GM19468 (cell line): ENCODE data around the gene EHD3.

Experiments
- ATAC-seq: cut with Tn5 transposase; IDR thresholded peaks from one replicate; pipeline ENCODE4 v1.9.1; 2021; ENCODE audit warnings: mild to moderate bottlenecking, moderate library complexity, moderate number of reproducible peaks; ENCODE audit not compliant: unreplicated experiment; ENCODE audit errors: extremely low read depth

EHD3 gene

DNA sequence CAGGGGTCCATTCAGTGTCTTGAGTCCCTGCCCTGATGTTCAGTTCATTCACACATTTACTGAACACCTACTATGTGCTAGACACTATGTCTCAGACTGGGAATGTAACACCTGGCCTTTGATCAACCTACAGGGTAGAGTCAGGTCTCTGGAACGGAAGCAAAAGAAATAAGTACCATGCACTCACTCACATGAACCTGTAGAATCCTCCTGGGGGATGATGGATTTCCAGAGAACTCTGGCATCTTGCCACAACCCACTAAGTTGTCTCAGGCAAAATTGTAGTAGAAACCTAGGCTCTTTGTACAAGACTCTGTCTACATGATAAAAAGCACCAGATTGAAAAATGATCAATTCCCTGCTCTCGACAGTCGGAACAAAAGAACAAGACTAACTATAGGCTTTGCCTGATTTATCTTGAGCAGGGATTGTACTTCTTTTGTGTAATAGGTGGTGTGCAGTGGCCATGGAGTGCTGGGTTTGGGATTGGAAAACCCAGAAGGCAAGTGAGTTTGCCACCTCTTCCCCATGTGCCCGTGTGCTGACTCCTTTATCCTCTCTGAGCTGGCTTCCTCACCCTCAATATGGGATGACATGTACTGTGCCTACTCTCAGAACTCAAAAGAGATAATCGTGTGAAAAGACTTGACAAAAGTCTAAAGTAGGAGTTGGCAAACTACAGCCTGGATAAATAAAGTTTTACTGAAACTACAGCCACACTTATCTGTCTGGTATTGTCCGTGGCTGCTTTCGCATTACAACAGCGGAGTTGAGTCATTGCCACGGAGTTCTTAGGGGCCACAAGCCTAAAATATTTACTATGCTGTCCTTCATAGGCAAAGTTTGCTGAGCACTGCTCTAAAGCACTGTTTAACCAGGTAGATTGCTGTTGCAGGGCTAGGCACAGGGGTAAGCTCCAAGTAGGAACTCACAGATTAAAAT is 21.0 kb upstream of the EHD3 start:
- no peak for ATAC-seq

DNA sequence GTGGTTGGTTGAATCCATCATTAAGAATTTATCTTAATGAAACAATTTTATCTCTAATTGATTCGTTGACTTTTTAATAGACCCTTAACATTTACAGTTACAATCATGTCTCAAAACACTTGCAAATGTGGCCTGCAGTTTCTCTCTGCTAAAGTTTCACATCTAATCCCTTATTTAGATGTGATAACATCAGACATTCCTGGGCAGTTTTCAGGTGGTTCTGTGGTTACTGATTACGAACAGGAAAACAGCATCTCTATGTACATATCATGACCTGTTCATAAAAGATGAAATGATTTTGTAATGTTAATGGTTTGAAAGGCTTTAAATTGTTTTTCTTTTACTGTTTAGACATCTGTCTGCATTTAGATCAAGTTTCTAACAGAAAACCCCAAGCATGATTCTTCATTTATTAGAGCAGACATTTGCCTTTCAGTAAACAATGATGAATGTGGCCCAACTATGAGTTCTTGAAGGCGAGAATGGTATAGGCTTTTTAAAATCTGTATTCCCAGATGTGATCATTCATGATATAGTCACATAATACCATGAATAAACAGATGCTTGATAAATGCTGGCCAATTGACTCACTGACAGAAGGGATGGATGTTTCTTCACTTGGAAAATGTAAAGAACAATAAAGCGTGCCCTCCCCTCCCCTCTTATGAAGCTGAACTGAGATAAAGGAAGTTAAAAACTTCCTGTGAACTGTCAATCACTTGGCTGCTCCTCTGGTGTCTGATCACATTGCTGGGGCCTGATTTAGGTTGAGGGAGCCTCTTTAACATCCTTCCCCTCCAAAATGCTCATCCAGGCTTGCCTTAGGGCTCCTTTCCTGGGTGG is 20.1 kb upstream of the EHD3 start:
- ATAC-seq: no peak

DNA sequence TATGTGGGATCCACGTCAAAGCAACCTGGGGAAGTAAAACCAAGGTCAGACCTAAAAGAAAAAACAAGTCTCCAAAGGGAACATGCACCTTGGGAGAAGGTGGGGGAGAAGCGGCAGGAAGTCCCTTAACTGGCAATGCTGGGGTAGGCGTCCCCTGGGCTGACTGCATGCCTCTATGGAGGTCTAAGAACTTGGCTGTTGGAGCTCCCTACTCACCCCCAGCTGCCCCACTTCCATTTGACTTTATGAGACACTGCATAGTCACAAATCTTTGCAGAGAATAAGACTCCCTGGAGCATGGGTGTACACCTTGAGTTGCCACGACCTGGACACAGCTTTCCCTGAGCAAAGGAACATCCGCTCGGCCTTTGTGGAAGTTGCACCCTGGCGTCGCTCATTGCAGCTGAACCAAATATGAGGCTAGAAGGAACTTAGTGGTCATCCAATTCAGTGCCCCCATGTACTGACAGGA is 19.5 kb upstream of the EHD3 start:
- no peak for ATAC-seq

DNA sequence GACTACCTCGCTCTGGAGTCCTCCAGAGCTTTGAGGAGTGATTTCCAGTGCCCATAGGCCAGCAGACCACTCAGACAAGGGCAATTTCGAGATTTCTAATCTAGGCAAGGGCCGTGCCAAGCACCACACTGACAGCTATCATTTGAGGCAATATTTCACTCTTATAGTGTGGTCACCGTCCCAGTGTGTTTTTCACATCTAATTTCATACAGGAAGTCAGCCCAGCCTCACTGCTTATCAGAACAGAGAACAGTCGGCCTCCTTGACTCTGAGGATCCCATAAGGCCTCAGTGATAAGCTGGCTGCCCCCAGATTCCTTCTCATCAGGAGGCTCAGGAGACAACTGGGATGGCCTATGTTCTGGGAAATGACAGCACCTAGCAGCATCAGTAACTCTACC is 17.2 kb upstream of the EHD3 start:
- ATAC-seq: peak; percentile 25

DNA sequence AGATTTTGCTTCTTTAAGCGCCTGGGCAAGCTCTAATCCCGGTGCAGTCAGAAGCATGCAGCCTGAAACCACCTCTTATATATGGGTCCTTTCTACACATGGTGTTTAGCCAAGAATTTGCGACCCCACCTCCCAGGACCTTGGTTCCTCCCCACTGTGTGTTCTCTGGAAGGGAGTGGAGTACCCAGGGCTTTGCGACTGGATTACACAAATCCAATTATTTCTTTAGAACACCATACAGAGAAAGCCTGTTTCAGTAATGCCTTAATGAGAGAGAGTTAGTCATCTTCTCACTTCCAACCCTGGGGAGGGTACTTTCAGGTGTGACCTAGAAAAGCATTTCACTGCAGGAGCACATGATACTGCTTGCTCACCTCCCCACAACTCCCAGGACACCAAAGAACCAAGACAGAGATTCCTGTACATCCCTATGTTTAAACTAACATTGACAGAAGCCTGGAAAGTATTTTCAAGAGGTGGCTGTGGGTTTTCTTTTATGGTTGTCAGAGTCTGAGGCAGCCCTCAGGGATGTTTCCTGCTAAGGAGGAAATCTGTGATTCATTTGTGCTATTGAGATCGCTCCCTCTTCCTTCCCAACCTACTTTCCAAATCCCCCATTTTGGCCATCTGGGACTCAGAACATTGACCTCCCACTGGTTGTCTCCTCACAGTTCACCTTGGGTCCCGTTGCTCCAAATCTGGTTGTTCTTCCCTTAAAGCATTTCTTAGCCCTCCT is 16.3 kb upstream of the EHD3 start, which contains the start of gene CAPN14:
CAPN14 (minus strand) TSS at position 51 of the 736 bp plus-strand sequence. CDS start 12,068 bp downstream, outside the sequence.
- no peak for ATAC-seq

DNA sequence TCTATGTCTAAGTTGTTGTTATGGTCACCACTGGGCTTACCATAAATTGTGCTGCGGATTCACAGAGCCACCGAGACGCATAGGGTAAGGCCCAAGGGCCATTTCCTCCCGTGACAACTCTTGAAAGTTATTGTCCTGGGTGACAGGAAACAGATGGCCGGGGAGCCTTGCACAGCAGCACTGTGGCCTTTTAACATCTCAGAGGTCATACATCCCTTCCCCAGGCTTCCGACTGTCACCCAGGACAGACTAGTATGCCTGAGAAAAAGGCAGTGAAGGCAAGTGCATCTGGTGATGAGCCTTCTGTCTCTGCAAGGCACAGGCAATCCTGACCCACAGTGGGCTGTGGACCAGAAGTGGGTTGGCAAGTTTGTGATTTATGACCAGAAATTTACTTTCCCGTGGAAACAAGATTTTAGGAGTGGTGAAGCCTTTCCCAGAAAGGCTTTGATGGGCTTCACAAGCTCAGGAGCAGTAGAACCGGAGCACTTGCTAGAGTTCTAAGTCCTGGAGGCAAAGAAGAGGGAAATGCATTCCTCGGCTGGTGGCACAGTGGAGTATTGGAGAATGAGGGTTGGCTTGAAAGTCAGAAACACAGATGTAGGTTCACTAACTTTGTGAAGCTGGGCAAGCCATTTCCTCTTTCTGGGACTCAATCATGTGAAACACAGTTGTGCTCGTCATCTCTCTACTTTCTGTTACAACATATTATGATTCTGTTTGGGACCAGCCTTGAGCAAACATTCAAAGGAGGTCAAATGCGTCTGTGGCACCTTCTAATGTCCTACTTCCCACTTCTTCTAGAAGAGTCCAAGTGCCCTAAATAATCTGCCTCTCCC is 14.6 kb upstream of the EHD3 start:
- ATAC-seq: peak; percentile 63

DNA sequence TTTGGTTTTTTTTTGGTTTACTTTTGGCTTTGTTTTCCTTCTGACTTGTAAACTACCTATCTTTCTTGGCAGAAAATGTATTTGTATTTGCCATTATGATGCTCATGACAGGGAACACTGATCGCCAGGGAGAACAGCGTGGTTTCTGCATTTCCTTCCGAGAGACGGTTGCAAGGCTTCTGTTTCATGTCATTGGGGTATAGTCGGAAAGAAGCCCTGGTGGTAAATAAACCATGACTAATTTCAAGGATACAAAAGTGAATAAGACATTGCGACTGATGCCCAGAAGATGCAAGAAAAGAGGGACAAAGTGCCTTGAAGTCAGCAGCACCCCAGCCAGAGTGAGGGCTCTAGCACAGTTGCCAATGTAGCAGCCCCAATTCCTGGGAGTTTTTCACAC is 12.4 kb upstream of the EHD3 start:
- no peak for ATAC-seq

DNA sequence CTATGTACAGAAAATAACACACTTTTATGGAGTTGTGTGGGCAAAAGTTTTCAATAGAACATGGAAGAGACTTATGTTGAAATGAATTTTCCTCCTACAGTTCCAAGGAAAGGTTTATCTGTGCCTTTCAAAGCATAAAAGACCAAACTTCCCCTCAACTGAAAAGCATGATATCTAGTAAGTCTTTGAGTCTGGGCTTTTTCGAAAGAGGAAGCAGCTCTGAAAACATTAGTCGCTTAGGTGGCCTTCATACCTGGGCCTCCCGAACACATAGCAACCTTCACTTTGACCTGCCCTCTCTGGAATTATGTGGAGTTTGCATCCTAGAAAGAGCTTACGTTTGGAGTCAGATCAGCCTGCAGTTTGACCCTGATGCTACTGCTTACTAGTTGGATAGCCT is 11.9 kb upstream of the EHD3 start:
- no peak for ATAC-seq

DNA sequence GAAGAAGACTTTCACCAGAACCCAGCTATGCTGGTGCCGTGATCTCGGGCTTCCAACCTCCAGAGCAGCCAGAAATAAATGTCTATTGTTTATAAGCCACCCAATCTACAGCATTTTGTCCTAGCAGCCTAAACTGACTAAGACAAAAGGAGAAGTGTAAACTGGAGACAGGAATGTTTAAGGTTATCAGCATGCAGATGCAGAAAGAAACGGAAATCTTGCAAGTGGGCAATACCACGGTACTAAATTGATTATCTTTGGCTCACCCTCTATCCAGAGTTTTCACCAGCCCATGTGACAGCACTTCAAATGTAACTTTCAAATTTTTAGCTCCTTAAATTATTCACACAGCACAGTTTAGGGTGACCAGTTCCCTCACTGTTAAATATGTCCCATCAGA is 10.9 kb upstream of the EHD3 start:
- ATAC-seq: no peak

DNA sequence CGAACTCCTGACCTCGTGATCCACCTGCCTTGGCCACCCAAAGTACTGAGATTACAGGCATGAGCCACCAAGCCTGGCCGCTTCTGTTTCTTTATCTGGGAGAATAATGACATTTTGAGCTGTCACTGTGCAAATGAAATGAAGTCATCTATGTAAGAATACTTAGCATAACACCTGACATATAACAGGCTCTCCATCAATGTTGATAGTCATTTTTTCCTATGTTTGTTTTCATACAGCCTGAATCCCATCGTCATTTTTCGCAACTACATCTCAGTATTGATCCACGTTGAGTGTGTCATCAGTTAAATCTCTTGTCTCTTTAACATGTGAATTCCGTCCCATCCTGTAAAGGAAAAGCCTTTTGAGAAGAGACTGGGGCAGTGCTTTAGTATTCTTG is 10.2 kb upstream of the EHD3 start:
- no peak for ATAC-seq

DNA sequence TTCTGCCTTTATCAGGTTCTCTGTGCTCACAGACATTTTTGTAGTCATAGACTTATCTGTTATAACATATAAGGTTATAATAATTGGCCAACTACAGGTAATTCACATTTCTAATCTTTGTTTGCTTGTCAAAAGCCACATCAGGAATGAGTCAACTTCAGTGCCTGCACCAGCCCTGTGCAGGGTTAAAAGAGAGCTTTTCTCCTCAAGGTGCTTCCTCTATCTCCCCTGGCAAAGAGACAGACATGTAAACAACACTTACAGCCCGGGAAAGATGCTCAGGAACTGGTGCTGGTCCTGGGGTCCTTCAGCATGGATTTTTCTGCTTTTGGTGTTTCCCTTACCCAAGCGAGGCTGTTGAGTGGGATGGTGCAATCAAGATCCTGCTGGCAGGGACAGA is 7.7 kb upstream of the EHD3 start:
- ATAC-seq: no peak

DNA sequence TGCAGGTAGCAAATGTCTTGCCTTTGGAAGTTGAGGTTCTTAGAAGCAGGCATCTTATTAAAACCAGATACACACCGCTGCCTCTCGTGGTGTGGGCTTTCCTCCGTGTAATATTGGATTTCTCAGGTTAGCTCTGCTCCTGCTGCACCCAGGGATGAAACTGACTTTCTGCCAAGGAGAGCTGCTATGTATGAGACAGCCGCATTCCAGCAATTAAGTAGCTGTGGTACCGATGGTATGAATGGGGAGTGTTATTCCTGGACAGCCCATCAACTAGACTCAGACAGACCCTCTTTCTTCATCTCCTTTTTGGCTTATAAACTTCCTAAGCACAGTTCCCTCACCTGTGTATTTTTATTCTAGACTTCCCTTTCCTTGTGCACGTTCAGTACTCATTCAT is 6.8 kb upstream of the EHD3 start:
- ATAC-seq: no peak

DNA sequence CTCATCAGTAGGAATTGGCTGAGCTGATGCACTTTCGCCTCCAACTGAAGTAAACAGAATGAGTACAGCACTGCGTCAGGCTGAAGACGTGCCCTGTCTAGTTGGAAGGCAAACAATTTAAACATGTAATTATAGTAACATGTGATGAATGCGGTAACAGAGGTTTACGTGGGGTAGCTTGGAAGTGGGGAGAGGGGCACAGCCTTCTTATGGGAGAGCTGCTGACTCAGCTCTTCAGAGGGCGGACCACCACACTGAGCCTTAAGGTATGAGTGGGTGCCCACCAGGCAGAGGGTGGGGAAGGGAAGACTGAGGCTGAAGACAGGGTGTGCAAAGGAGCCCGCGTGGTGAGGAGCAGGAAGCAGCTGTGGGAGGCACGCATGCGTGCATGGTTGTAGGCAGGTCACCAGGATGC is 6.2 kb upstream of the EHD3 start:
- no peak for ATAC-seq

DNA sequence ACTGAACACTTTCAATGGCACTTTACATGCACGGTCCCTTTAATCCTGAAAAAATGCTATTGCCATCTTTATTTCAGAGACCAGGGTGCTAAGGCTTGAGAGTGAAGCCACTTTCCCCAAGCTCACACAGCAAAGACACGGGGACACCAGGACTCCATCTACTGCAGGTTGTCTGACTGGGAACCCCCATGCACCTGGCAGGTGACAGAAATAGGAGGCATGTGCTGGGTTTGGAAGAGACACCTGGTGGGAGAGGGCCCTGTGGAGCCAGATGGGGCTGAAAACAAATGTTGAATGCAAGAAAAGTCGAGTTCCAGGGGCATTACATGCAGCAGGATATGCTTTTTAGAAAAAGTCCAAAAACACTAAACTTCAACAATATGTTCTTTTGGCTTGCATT is 5.2 kb upstream of the EHD3 start:
- no peak for ATAC-seq

DNA sequence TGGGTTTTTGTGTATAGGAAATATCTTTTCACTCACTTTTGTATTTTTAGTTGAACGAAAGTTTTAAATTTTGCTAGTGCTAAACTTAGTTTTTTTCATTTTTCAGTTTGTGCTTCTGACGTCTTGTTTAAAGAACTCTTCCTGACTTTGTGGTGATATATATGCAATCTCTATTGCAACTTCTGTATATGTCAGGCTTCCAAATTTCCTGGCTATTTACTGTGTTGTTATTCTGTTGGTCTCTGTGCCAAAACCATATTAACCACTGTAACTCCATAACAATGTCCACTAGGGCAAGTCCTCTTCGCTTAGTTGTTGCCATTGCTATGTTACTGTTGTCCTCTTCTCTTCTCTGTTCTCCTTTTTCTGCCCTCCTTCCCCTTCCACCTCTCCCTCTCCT is 3.2 kb upstream of the EHD3 start:
- ATAC-seq: no peak

DNA sequence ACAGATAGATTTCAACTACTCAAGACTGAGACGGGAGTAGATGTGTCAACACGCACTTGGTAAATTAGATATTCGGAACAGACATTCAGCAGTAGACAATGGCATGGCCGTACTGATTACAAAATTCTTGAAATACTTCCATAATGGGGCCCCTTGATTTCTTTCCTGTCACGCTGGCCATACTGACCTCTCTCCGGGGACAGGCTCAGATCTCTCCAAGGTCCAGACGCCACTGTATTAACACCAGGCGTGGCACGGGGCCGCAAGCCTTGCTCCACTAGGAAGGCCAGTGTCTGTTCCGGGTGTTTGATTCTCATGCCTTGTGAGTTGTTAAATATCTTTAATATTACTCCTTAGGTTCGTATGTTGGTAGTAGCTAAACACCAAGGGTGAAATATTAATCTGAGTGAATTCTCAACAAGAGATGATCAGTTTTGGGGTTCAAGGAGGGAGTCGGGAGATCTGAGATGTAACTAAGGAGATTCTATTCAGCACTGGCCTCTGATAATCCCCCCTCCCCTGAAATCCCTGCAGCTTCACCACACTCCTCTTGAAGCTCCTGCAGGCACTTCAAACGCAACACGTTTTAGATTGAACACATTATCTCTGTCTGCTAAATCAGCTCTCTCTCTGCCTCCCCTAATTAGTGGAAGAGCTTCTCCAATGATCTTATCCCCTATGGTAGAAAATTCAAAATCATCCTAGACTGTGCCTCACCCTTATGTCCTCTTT is 2.2 kb upstream of the EHD3 start:
- ATAC-seq: no peak

DNA sequence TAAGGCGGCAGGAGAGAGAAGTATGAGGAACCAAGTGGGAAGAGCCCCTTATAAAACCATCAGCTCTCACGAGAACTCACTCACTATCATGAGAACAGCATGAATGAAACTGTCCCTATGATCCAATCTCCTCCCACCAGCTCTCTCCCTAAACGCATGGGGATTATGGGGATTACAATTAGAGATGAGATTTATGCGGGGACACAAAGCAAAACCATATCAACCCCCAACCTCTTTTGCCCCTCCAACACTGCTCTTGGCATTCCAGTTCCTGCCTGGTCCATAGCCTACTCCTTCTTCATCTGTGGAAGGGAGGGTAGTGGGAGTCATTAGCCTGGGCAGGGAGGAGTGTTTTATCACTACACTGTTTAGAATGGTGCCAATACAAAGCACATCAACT is 1.4 kb upstream of the EHD3 start:
- no peak for ATAC-seq

DNA sequence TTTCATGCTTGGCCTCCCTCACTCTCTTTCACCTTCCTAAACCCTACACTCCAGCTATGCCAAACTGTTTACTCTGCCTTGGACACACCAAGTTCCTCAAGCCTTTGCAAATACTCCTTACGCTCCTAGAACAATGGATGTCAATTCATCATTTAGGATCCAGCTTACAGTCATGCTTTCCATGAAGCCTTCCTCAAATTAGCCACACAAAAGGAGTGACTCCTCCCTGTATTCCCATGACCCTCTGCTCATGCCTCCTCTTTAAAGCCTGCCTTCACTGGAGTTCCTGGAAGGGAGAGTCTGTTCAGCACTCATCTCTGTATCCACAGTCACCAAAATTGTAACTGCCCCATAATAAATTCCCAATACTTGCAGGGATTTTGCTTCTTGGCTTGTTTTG is 721 bp upstream of the EHD3 start:
- ATAC-seq: no peak
